GM12892 (cell line): ENCODE data around the gene THEM4.

ENCODE experiments used
- DNase-seq: peaks from one replicate; pipeline ENCODE4 v3.0.0; 2011; ENCODE audit not compliant: insufficient read length
- FAIRE-seq: peaks from 2 replicates; lab custom pipeline; 2011; peaks lifted over from hg19 to GRCh38; lab: Jason Lieb, UNC
- POLR2A ChIP-seq: IDR thresholded peaks from 2 replicates; pipeline ENCODE4 v1.6.1; 2011; ENCODE audit warnings: low read depth, low read length, control low read depth
- POLR2AphosphoS5 ChIP-seq: IDR thresholded peaks from 2 replicates; pipeline ENCODE4 v1.6.1; 2011; ENCODE audit warnings: low read depth, low read length, control low read depth
- TAF1 ChIP-seq: IDR thresholded peaks from 2 replicates; pipeline ENCODE4 v1.6.1; 2011; ENCODE audit warnings: low read depth, mild to moderate bottlenecking, control low read depth, low read length, borderline replicate concordance

Gene THEM4

DNA sequence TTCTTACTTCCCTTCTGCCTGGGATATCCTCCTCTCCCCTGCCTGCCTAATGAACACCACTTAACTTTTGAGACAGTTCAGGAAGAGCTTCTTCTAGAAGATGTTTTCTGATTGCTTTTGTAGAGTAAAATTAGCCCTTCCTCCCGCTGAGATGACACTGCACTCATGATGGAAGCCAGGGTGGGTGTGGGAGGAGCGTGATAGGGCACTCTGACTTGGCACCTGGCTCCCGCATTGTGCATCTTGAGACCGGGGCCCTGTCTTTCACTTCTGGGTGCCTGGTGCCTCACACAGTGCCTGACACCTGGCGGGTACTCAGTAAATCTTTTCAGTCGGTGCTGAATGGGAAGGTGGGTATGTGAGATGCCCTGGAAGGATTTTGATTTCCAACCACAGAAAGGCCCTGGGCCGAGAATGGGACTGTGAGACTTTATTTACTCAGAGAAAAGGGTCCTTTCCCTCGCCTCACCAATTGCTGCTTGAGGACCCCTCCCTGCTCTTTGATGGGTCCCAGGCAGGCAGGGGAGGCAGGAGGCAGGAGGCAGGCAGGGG, 62.5 kb downstream of the THEM4 start:
- TF ChIP-seq POLR2AphosphoS5 (no peak), TAF1 (no peak), POLR2A (no peak)
- DNase-seq (no peak), FAIRE-seq (no peak)

DNA sequence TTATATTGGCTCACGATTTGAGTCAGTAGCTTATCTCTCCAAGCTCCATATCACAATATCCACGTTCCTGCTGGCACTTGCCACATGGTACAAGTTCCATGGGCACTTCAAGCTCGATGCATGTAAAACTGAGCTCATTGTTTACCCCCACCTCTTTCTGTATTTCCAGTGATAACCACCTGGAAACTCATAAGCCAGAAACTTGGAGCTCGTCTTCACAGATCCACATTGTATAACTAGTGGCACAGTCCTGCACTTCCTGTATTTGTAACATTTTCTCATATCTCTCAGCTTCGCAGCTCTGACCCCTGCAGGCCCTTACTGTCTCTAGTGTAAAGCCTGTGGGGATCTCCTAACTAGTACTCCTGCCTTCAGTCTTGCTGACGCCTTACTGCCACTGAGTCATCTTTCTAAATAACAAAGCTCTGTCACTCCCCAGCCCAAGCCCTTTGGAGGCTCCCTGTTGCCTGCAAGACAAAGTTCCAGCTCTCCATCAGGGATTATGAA, 63.2 kb downstream of the THEM4 start:
- DNase-seq (no peak), FAIRE-seq (no peak)
- TF ChIP-seq POLR2AphosphoS5, result no peak
- TF ChIP-seq POLR2A, result no peak
- TF ChIP-seq TAF1, result no peak

- TF ChIP-seq POLR2A (no peak), POLR2AphosphoS5 (no peak), TAF1 (no peak)
- DNase-seq (no peak), FAIRE-seq (no peak)
These were observed 65.9 kb downstream of the THEM4 start for GRCh38 chr1:151843398-151843797.

DNA sequence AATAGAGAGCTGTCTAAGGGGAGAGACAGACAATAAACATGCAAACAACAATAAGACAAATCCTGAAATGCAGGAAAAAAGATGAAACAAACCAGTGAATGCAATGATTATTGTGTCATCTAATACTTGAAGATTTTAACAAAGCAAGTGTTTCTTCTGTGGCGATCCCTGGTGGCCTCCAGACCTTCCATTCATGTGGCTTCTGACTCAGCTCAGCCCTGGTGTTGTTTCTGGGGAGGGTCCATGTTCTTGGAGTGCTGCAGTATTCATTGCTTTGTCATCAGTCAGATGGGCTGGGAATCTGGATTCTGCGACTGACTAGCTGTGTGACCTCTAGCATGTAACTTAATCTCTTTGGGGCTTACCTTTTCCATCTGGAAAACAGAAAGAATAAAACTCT, 68.2 kb downstream of the THEM4 start:
- FAIRE-seq (no peak), DNase-seq (no peak)

GRCh38 chr1:151840421-151840820, 68.9 kb downstream of the THEM4 start:
- FAIRE-seq (no peak), DNase-seq (no peak)
- TF ChIP-seq TAF1 (no peak), POLR2A (no peak), POLR2AphosphoS5 (no peak)

More for the DNA sequence above, 68.2 kb downstream of the THEM4 start:
- TF ChIP-seq TAF1, result no peak
- no peak for TF ChIP-seq POLR2AphosphoS5
- TF ChIP-seq POLR2A, result no peak

GRCh38 chr1:151839457-151840403, 69.6 kb downstream of the THEM4 start, which contains the start of gene C2CD4D:
Gene C2CD4D, minus strand, starts transcription at chr1:151839820. Its CDS starts 831 bp downstream, at chr1:151838989.
- peak; percentile 53 for DNase-seq
- FAIRE-seq, result peak; percentile 67
- TF ChIP-seq POLR2AphosphoS5 (no peak), TAF1 (no peak), POLR2A (peak; percentile 45; the same call in 1 of the 2 replicates)

DNA sequence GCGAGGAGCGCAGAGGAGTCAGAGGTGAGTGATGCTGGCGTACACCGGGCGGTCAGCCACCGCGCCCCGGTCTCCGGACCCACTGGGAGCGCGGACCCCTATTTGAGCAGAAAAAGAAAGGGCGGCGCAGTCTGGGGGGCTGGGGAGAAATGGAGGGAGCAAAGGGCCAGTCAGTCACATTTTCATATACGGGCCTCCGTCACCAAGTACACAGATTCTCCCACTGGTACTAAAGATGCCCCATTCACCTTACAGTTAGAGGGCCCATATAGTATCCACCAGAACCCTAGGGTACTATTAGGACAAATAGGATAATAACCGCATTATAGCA, 70.3 kb downstream of the THEM4 start:
- FAIRE-seq (no peak), DNase-seq (no peak)
- TF ChIP-seq POLR2A, result no peak
- no peak for TF ChIP-seq POLR2AphosphoS5
- TF ChIP-seq TAF1, result no peak

DNA sequence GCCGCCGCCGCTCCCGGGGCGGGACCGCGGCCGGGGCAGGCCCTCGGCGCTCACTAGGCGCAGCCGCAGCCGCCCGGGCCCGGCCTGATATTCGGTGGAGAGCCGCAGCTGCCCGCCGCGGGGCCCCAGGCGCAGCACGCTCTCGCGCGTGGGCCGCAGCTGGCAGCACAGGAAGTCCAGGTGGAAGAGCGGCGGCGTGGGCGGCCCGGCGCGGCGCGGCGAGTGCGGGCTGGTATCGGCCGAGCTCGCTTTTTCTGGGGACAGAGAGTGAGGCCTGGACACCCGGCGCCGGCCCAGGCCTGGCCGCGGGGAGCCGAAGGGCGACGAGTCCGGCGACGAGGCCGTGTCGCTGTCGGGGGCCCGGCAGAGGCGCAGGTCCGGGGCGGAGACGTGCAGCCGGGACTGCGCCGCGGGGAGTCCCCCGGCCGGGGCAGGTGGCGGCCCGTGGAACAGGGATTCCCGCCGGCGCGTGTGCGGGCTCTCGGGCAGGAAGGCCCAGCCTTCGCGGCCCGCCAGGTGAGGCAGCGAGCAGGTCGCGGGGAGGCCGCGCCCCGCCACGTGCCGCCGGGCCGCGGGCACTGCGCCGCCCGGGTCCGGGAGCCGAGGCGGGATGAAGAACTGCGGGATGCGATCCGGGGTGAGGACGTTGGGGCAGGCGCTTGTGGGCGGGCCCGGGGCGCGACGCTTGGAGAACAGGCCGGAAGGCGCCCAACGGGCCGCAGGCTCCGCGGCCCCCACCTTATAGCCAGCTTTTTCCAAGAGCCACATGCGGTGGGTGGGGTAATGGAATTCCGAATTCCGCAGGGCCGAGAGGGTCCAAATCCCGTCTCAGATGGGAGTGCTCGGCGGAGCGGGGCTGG, 70.9 kb downstream of the THEM4 start:
- no peak for TF ChIP-seq TAF1
- DNase-seq (peak; percentile 58), FAIRE-seq (peak; percentile 62)

GRCh38 chr1:151837884-151838221, 71.5 kb downstream of the THEM4 start:
- no peak for FAIRE-seq
- DNase-seq, result no peak
- TF ChIP-seq TAF1, result no peak
- TF ChIP-seq POLR2AphosphoS5, result no peak
- no peak for TF ChIP-seq POLR2A

GRCh38 chr1:151837197-151837596, 72.1 kb downstream of the THEM4 start:
- FAIRE-seq, result no peak
- no peak for DNase-seq
- no peak for TF ChIP-seq TAF1
- no peak for TF ChIP-seq POLR2A
- TF ChIP-seq POLR2AphosphoS5, result no peak

GRCh38 chr1:151835596-151835995, 73.7 kb downstream of the THEM4 start:
- no peak for FAIRE-seq
- DNase-seq, result no peak
- no peak for TF ChIP-seq POLR2A
- no peak for TF ChIP-seq TAF1
- no peak for TF ChIP-seq POLR2AphosphoS5
